ENCODE data around the gene GTF2F2.

GTF2F2 gene

GRCh38 chr13:45109102-45109720 lies 11.1 kb upstream of the GTF2F2 start:
- H3K27ac ChIP-seq (replicated peaks), result no peak overlapping the region
- DNase-seq (ENCODE audit: low read depth in 1 of 2, low spot score in 1 of 2), result no peak
- no peak overlapping the region for H3K4me3 ChIP-seq (replicated peaks; ENCODE audit: insufficient read depth, low read length)
- TF ChIP-seq REST (IDR thresholded peaks at IDR 0.05; ENCODE audit: insufficient replicate concordance, low read depth), result no peak
- TF ChIP-seq CTCF (IDR thresholded peaks at IDR 0.05; ENCODE audit: insufficient read depth, low read length), result no peak
- no peak for TF ChIP-seq GABPA (IDR thresholded peaks at IDR 0.05; ENCODE audit: low read depth)
- no peak for TF ChIP-seq POLR2AphosphoS5 (IDR thresholded peaks at IDR 0.05; ENCODE audit: low read depth)
- no peak for TF ChIP-seq SPI1 (IDR thresholded peaks at IDR 0.05; ENCODE audit: borderline replicate concordance, low read depth)
- H3K27me3 ChIP-seq (ENCODE audit: insufficient read depth, poor library complexity, severe bottlenecking), result no peaks in the 10 kb centered on the region

GRCh38 chr13:45113233-45114224 lies 6.8 kb upstream of the GTF2F2 start:
- Histone ChIP-seq H3K27ac (replicated peaks) (no peak overlapping the region), H3K4me3 (replicated peaks; ENCODE audit: insufficient read depth, low read length) (no peak overlapping the region), H3K27me3 (ENCODE audit: insufficient read depth, poor library complexity, severe bottlenecking) (no peaks in the 10 kb centered on the region)
- DNase-seq (ENCODE audit: low read depth in 1 of 2, low spot score in 1 of 2), result no peak
- no peak for TF ChIP-seq GABPA (IDR thresholded peaks at IDR 0.05; ENCODE audit: low read depth)
- no peak for TF ChIP-seq SPI1 (IDR thresholded peaks at IDR 0.05; ENCODE audit: borderline replicate concordance, low read depth)
- no peak for TF ChIP-seq CTCF (IDR thresholded peaks at IDR 0.05; ENCODE audit: insufficient read depth, low read length)

GRCh38 chr13:45119469-45119990 lies 780 bp upstream of the GTF2F2 start:
- DNase-seq (ENCODE audit: low read depth in 1 of 2, low spot score in 1 of 2), result peak in 1 of 2 experiments; percentile 56
- TF ChIP-seq POLR2AphosphoS5 (IDR thresholded peaks at IDR 0.05; ENCODE audit: low read depth), result no peak
- no peak for TF ChIP-seq CTCF (IDR thresholded peaks at IDR 0.05; ENCODE audit: insufficient read depth, low read length)
- no peak for TF ChIP-seq GABPA (IDR thresholded peaks at IDR 0.05; ENCODE audit: low read depth)
- no peak for TF ChIP-seq REST (IDR thresholded peaks at IDR 0.05; ENCODE audit: insufficient replicate concordance, low read depth)
- TF ChIP-seq SPI1 (IDR thresholded peaks at IDR 0.05; ENCODE audit: borderline replicate concordance, low read depth), result peak; percentile 83
- H3K4me3 ChIP-seq (replicated peaks; ENCODE audit: insufficient read depth, low read length), result peak overlapping the region; percentile 84
- no peaks in the 10 kb centered on the region for H3K27me3 ChIP-seq (ENCODE audit: insufficient read depth, poor library complexity, severe bottlenecking)
- H3K27ac ChIP-seq (replicated peaks), result peak overlapping the region; percentile 88
